ENCODE data around the gene BORCS5.

DNA sequence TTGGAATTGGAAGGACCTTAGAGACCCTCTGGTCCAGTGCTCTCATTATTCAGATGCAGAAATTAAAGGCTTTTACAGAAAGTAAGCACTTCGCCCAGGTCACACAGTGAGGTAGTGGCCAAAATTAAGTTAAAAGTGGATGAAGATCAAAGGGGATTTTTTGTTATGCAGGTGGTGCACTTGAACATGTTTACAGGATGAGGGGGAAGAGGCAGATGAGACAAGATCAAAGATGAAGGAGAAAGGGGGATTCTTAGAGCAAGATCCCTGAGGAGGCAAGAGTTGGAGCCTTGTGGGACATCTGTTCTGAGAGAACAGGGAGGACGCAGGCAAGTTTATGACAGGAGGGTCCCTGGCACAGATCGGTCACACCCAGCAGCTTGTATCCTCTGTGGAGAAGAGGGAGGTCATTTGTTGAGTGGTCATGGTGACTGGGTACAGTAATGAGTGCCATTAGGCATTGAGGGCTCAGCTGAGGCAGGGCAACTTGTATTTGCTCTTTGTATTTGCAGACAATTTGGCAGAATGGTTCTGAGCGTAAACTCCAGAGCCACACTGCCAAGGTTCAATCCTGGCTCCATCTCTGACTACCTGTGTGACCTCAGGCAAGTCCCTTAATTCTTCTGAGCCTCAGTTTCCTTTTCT is 84.0 kb downstream of the BORCS5 start:
- TF ChIP-seq CTCF (conservative IDR thresholded peaks at IDR 0.05; ENCODE audit: low read depth, low read length) (no peak), EZH2 (IDR thresholded peaks at IDR 0.05; ENCODE audit: borderline replicate concordance, low read depth, low read length, poor library complexity, severe bottlenecking) (no peak)

Measured in A673 (cell line).